Measurements from ENCODE around the gene AP1G2. TPM values are rescaled to one million over a fixed set of nuclear protein-coding genes. Genes with fewer than 3 reads are reported as not detected.

AP1G2 gene
- total and polyA plus RNA-seq, 2 of the 13 experiments (the other 11 are each of a cell fraction or from before 2014, with no cell fraction given), result 96.9 to 611 TPM

- TF ChIP-seq ZNF703 (CRISPR knock-in tag; IDR thresholded peaks at IDR 0.05; ENCODE audit: borderline replicate concordance), result 0 out of 2 replicates have a peak, but pooled peaks have one; percentile 66
- TF ChIP-seq HMGXB4 (CRISPR knock-in tag; IDR thresholded peaks at IDR 0.05; ENCODE audit: borderline replicate concordance in 1 of 2, low read depth in 1 of 2), result peak; percentile 78 to 93; a peak in 3 of 4 replicates
- TF ChIP-seq KDM5B (CRISPR knock-in tag; IDR thresholded peaks at IDR 0.05; ENCODE audit: borderline replicate concordance), result peak; percentile 92
- peak; percentile 95; the same call in 1 of the 2 replicates for TF ChIP-seq REXO4 (CRISPR knock-in tag; IDR thresholded peaks at IDR 0.05; ENCODE audit: borderline replicate concordance)
- TF ChIP-seq SAFB2 (CRISPR knock-in tag; IDR thresholded peaks at IDR 0.05; ENCODE audit: borderline replicate concordance, low read depth), result peak; percentile 99; the same call in 1 of the 2 replicates
- peak; percentile 85 for TF ChIP-seq KDM2A (CRISPR knock-in tag; IDR thresholded peaks at IDR 0.05; ENCODE audit: borderline replicate concordance, low read depth)
- peak; percentile 96; the same call in 1 of the 2 replicates for TF ChIP-seq DMTF1 (CRISPR knock-in tag; IDR thresholded peaks at IDR 0.05)
- TF ChIP-seq ERF (CRISPR knock-in tag; IDR thresholded peaks at IDR 0.05), result peak; percentile 91
- TF ChIP-seq MIER3 (CRISPR knock-in tag; IDR thresholded peaks at IDR 0.05; ENCODE audit: borderline replicate concordance), result peak; percentile 83; the same call in 1 of the 2 replicates
- peak; percentile 100 for TF ChIP-seq ZNF414 (CRISPR knock-in tag; IDR thresholded peaks at IDR 0.05)
- peak; percentile 80 for TF ChIP-seq KDM3A (CRISPR knock-in tag; IDR thresholded peaks at IDR 0.05; ENCODE audit: low read depth)
- peak; percentile 10; the same call in 1 of the 2 replicates for TF ChIP-seq TFDP1 (CRISPR knock-in tag; IDR thresholded peaks at IDR 0.05; ENCODE audit: borderline replicate concordance)
- TF ChIP-seq ZBTB2 (CRISPR knock-in tag; IDR thresholded peaks at IDR 0.05; ENCODE audit: low read depth), result peak; percentile 27; the same call in 1 of the 2 replicates
- TF ChIP-seq FLYWCH1 (CRISPR knock-in tag; IDR thresholded peaks at IDR 0.05), result peak; percentile 97
- TF ChIP-seq ZNF160 (CRISPR knock-in tag; IDR thresholded peaks at IDR 0.05), result peak; percentile 89; the same call in 1 of the 2 replicates
- TF ChIP-seq SRF (IDR thresholded peaks at IDR 0.05; ENCODE audit: low read depth, low read length), result 0 out of 2 replicates have a peak, but pooled peaks have one; percentile 55
These were observed 16.4 kb upstream of the AP1G2 start (continued) for GRCh38 chr14:23583761-23584526.
